HEK293 (cell line): ENCODE data around the gene ABHD8.

Experiments
- CTCF ChIA-PET: fragments of 350-600 bp; formaldehyde crosslinking; extraction: SDS; loops from one replicate; lab custom pipeline; 2021; ENCODE audit warnings: antibody characterized with exemption; lab: Yijun Ruan, JAX
- POLR2A ChIA-PET: fragments of 300-600 bp; formaldehyde crosslinking; extraction: SDS; loops from one replicate; lab custom pipeline; 2020; ENCODE audit warnings: antibody characterized with exemption, inconsistent platforms; lab: Yijun Ruan, JAX
- H3K27ac ChIP-seq: fragments of 200-500 bp; sonication (Bioruptor generic); 2 replicates; pipeline ENCODE4 v1.5.1; 2014; ENCODE audit warnings: low read depth, low read length, control low read depth, inconsistent platforms; ENCODE audit errors: extremely low read depth
- H3K36me3 ChIP-seq, 2 experiments: fragments of 200-500 bp in 1 of 2; sonication (Bioruptor generic) in 1 of 2; 1 replicate in 1 of 2; 2 replicates in 1 of 2; pipeline ENCODE4 v1.5.1; 2014 to 2017; ENCODE audit warnings: inconsistent platforms in 2 of 2, low read length in 2 of 2; ENCODE audit not compliant: control insufficient read depth in 2 of 2, insufficient read depth in 1 of 2
- H3K4me1 ChIP-seq: fragments of 200-500 bp; sonication (Bioruptor generic); 2 replicates; pipeline ENCODE4 v1.5.1; 2014; ENCODE audit warnings: mild to moderate bottlenecking, low read length, inconsistent platforms; ENCODE audit not compliant: control insufficient read depth, insufficient read depth
- H3K4me3 ChIP-seq: 2 replicates; pipeline ENCODE4 v1.5.1; 2011; ENCODE audit warnings: low read depth, mild to moderate bottlenecking, control low read depth, low read length, moderate library complexity
- H3K9me3 ChIP-seq: fragments of 200-500 bp; sonication (Bioruptor generic); 2 replicates; pipeline ENCODE4 v1.5.1; 2014; ENCODE audit warnings: low read depth, low read length, inconsistent platforms; ENCODE audit not compliant: control insufficient read depth, insufficient read depth
- REST ChIP-seq: fragments of 450-650 bp; formaldehyde crosslinking; IDR thresholded peaks from 2 replicates; pipeline ENCODE4 v1.5.1; 2016; ENCODE audit warnings: missing biosample characterization, missing genetic modification characterization
- TRIM28 ChIP-seq: IDR thresholded peaks from 2 replicates; pipeline ENCODE4 v1.6.1; 2011; ENCODE audit warnings: low read length, control low read depth, borderline replicate concordance
- ZBTB6 ChIP-seq: fragments of 450-650 bp; formaldehyde crosslinking; IDR thresholded peaks from 2 replicates; pipeline ENCODE4 v1.5.1; 2017; ENCODE audit warnings: missing biosample characterization, missing genetic modification characterization
- ZIC2 ChIP-seq: fragments of 450-650 bp; formaldehyde crosslinking; IDR thresholded peaks from 2 replicates; pipeline ENCODE4 v1.5.1; 2016; ENCODE audit warnings: missing biosample characterization, missing genetic modification characterization
- ZNF280C ChIP-seq: fragments of 450-650 bp; formaldehyde crosslinking; IDR thresholded peaks from 2 replicates; pipeline ENCODE4 v1.5.1; 2016; ENCODE audit warnings: missing biosample characterization, missing genetic modification characterization
- ZNF394 ChIP-seq: fragments of 450-650 bp; formaldehyde crosslinking; IDR thresholded peaks from 2 replicates; pipeline ENCODE4 v1.5.1; 2016; ENCODE audit warnings: missing biosample characterization, missing genetic modification characterization, mild to moderate bottlenecking, moderate library complexity, borderline replicate concordance
- ZNF449 ChIP-seq: fragments of 450-650 bp; formaldehyde crosslinking; IDR thresholded peaks from 2 replicates; pipeline ENCODE4 v1.5.1; 2017; ENCODE audit warnings: missing biosample characterization, mild to moderate bottlenecking, missing genetic modification characterization, moderate library complexity
- ZNF513 ChIP-seq: fragments of 450-650 bp; IDR thresholded peaks from 2 replicates; pipeline ENCODE4 v1.5.1; 2018; ENCODE audit warnings: missing biosample characterization, missing genetic modification characterization
- ZNF544 ChIP-seq: fragments of 450-650 bp; formaldehyde crosslinking; IDR thresholded peaks from 2 replicates; pipeline ENCODE4 v1.5.0; 2017; ENCODE audit warnings: missing biosample characterization, missing genetic modification characterization
- ZNF658 ChIP-seq: fragments of 450-650 bp; formaldehyde crosslinking; IDR thresholded peaks from 2 replicates; pipeline ENCODE4; 2016; ENCODE audit warnings: missing biosample characterization, missing genetic modification characterization
- ZSCAN5A ChIP-seq: fragments of 450-650 bp; formaldehyde crosslinking; IDR thresholded peaks from 2 replicates; pipeline ENCODE4 v1.5.1; 2016; ENCODE audit warnings: missing biosample characterization, missing genetic modification characterization

ABHD8 gene

GRCh38 chr19:17260842-17261325, 42.3 kb downstream of the ABHD8 start (continued):
- TF ChIP-seq ZNF449 (tag by site-specific recombination) (peak; percentile 24; the same call in 1 of the 2 replicates), ZNF544 (tag by site-specific recombination) (no peak), ZNF513 (tag by site-specific recombination) (no peak)

GRCh38 chr19:17259934-17260333, 43.3 kb downstream of the ABHD8 start:
- TF ChIP-seq ZBTB6 (tag by site-specific recombination) (no peak), ZIC2 (tag by site-specific recombination) (no peak)
- no peak overlapping the region for H3K4me3 ChIP-seq
- no peaks in the 10 kb centered on the region for H3K9me3 ChIP-seq
- ChIA-PET CTCF (interaction anchor here (0.6 to 3.1 kb wide), 18 partner anchors 7 to 1904 kb away, joined by 3 to 26 read pairs (median 3); partner anchors contain the start of genes OCEL1 and USE1), POLR2A (interaction anchor here (0.6 to 1.0 kb wide), 2 partner anchors 25 to 44 kb away, joined by 3 read pairs; partner anchors contain the start of gene USE1)
- H3K4me1 ChIP-seq = no peaks in the 10 kb centered on the region
- no peaks in the 10 kb centered on the region for H3K36me3 ChIP-seq
- no peak overlapping the region for H3K27ac ChIP-seq

GRCh38 chr19:17259118-17259780, 44.0 kb downstream of the ABHD8 start:
- no peak overlapping the region for H3K27ac ChIP-seq
- H3K9me3 ChIP-seq = no peaks in the 10 kb centered on the region
- CTCF ChIA-PET = interaction anchor here (0.6 to 3.1 kb wide), 8 partner anchors 8 to 161 kb away, joined by 3 to 26 read pairs (median 8); partner anchors contain the start of genes BABAM1, OCEL1 and USE1
- H3K36me3 ChIP-seq = no peaks in the 10 kb centered on the region
- POLR2A ChIA-PET = interaction anchor here (1.0 kb wide), 1 partner anchor 44 kb away, joined by 3 read pairs; the partner anchor contains the start of gene USE1
- no peak overlapping the region for H3K4me3 ChIP-seq
- peak; percentile 78; the same call in 1 of the 2 replicates for TF ChIP-seq TRIM28
- no peak for TF ChIP-seq ZNF394 (tag by site-specific recombination)
- no peak for TF ChIP-seq ZSCAN5A (tag by site-specific recombination)
- no peak for TF ChIP-seq ZNF658 (tag by site-specific recombination)
- no peak for TF ChIP-seq REST (tag by site-specific recombination)
- TF ChIP-seq ZNF280C (tag by site-specific recombination) = no peak
- H3K4me1 ChIP-seq = no peaks in the 10 kb centered on the region
